Measurements from ENCODE around the gene NYNRIN. TPM values are rescaled to one million over a fixed set of nuclear protein-coding genes. Genes with fewer than 3 reads are reported as not detected.

NYNRIN gene
- total RNA-seq, 4 donors from 2014 or later, result 8.0 to 21.2 (median 13.4) TPM

DNA sequence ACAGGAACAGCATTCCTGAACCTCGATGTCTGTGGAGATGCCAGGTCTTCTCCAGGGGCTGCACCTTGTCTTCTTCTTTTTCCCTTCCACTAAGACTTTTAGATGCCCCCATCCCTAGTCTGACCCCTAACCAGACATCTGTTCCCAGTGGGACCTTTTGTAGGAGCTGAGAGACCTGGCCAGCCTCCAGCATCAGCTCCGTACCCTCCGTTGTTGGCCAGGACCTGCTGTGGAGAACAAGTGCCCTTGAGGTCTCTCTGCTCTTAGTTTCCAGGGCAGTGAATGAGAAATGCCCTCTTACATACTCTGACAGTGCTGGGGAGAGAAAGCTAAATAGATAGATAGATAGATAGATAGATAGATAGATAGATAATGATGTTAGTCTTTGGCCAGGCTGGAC, 60.5 kb downstream of the NYNRIN start:
- Histone ChIP-seq H3K4me3 (no peak overlapping the region), H3K27me3 (no peaks in the 10 kb centered on the region), H3K4me1 (no peaks in the 10 kb centered on the region), H3K27ac (replicated peaks in 1 of 4) (no peak overlapping the region), H3K9me3 (peaks cover 0 to 6% (median 0%) of the 10 kb centered on the region in 4 donors), H3K36me3 (no peaks in the 10 kb centered on the region)
- intact Hi-C loops (cut with DNase I), result no loop called here
- DNase-seq (ENCODE audit: extremely low spot score), result no peak
- no peak for TF ChIP-seq CTCF (IDR thresholded peaks at IDR 0.05)
- TF ChIP-seq POLR2A (IDR thresholded peaks at IDR 0.05; ENCODE audit: low read depth), result no peak
- TF ChIP-seq EP300 (IDR thresholded peaks at IDR 0.05), result no peak
- TF ChIP-seq POLR2AphosphoS5 (IDR thresholded peaks at IDR 0.05), result no peak
- WGBS, result 81% methylated on average over 3 of the region's 3 CpGs

GRCh38 chr14:24461336-24461735, 62.5 kb downstream of the NYNRIN start:
- Histone ChIP-seq H3K27me3 (no peaks in the 10 kb centered on the region), H3K9me3 (peaks cover 0 to 6% (median 0%) of the 10 kb centered on the region in 4 donors), H3K27ac (replicated peaks in 1 of 4) (no peak overlapping the region), H3K36me3 (no peaks in the 10 kb centered on the region), H3K4me3 (no peak overlapping the region), H3K4me1 (no peaks in the 10 kb centered on the region)
- TF ChIP-seq EP300 (IDR thresholded peaks at IDR 0.05) (no peak), CTCF (IDR thresholded peaks at IDR 0.05) (no peak), POLR2AphosphoS5 (IDR thresholded peaks at IDR 0.05) (no peak), POLR2A (IDR thresholded peaks at IDR 0.05; ENCODE audit: low read depth) (no peak)
- intact Hi-C loops (cut with DNase I), result no loop called here
- DNase-seq (ENCODE audit: extremely low spot score), result no peak

DNA sequence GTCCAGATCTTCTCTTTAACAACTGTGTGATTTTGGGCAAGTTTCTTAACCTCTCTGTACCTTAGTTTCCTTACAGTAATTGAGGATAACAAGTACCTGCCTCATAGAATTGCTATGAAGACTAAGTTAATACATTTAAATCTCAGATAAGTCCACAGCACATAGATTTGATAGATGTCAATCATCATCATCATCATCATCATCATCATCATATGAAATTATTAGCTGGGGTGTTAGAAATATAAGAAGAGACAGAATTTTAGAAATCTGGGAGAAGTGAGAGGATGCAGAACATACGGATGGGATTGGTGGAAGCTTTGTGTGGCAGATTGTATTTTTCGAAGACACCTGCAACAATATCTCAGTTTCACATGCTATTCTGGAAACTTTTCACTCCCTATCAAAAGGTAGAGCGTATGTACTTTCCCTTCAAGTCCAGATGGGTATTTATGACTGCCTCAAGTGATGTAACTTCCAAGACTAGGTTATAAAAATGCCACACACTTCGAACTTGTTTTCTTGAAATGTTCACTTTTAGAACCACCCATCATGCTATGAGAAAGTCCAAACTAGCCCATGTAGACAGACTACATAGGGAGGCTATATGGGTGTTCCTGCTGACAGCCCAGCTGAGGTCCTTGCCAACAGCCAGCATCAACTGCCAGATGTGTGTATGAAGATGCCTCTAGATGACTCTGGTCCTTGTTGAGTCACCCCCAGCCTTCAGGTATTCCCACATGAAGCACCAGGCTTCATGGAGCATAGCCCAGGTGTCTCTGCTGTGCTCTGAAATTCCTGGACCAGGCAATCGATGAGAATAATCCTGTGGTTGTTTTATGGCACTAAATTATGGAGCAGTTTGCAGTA, 64.4 kb downstream of the NYNRIN start:
- intact Hi-C loops (cut with DNase I), result no loop called here
- no peaks in the 10 kb centered on the region for H3K36me3 ChIP-seq
- 71% methylated on average over 5 of the region's 5 CpGs for WGBS

GRCh38 chr14:24463884-24464785, 65.3 kb downstream of the NYNRIN start:
- TF ChIP-seq POLR2AphosphoS5 (IDR thresholded peaks at IDR 0.05), result no peak
- TF ChIP-seq POLR2A (IDR thresholded peaks at IDR 0.05; ENCODE audit: low read depth), result no peak
- no peak for TF ChIP-seq CTCF (IDR thresholded peaks at IDR 0.05)
- TF ChIP-seq EP300 (IDR thresholded peaks at IDR 0.05), result no peak
- Histone ChIP-seq H3K27ac (replicated peaks in 1 of 4) (no peak overlapping the region), H3K27me3 (no peaks in the 10 kb centered on the region), H3K36me3 (no peaks in the 10 kb centered on the region), H3K4me1 (no peaks in the 10 kb centered on the region), H3K4me3 (no peak overlapping the region), H3K9me3 (no peaks in the 10 kb centered on the region)
- intact Hi-C loops (cut with DNase I), result no loop called here
- no peak for DNase-seq (ENCODE audit: extremely low spot score)
- WGBS, result 79% methylated on average over 4 of the region's 4 CpGs

More for the DNA sequence above, 64.4 kb downstream of the NYNRIN start:
- Histone ChIP-seq H3K4me3 (no peak overlapping the region), H3K4me1 (no peaks in the 10 kb centered on the region), H3K9me3 (no peaks in the 10 kb centered on the region), H3K27ac (replicated peaks in 1 of 4) (no peak overlapping the region), H3K27me3 (no peaks in the 10 kb centered on the region)
- no peak for TF ChIP-seq CTCF (IDR thresholded peaks at IDR 0.05)
- DNase-seq (ENCODE audit: extremely low spot score), result no peak

All from esophagus muscularis mucosa (tissue), 4 donors.